Osteocyte (in vitro differentiated cells): ENCODE results near the gene SMIM22. TPM values are rescaled to one million over a fixed set of nuclear protein-coding genes. Genes with fewer than 3 reads are reported as not detected.

Experiments
- DNase-seq: peaks from one replicate; pipeline ENCODE4 v3.0.0; 2021; ENCODE audit warnings: mixed read lengths; ENCODE audit not compliant: unreplicated experiment; ENCODE audit errors: extremely low spot score
- H3K27ac Mint-ChIP-seq: one replicate; pipeline ENCODE4 v1.8.0; 2021; ENCODE audit warnings: mild to moderate bottlenecking, mixed read lengths; ENCODE audit not compliant: unreplicated experiment
- H3K27me3 Mint-ChIP-seq: one replicate; pipeline ENCODE4 v1.8.0; 2021; ENCODE audit warnings: mixed read lengths; ENCODE audit not compliant: unreplicated experiment
- H3K36me3 Mint-ChIP-seq: one replicate; pipeline ENCODE4 v1.8.0; 2021; ENCODE audit warnings: mixed read lengths; ENCODE audit not compliant: unreplicated experiment
- H3K4me1 Mint-ChIP-seq: one replicate; pipeline ENCODE4 v1.8.0; 2021; ENCODE audit warnings: mixed read lengths; ENCODE audit not compliant: unreplicated experiment
- H3K4me3 Mint-ChIP-seq: one replicate; pipeline ENCODE4 v1.8.0; 2021; ENCODE audit warnings: mild to moderate bottlenecking, moderate library complexity, mixed read lengths; ENCODE audit not compliant: unreplicated experiment
- H3K9me3 Mint-ChIP-seq: one replicate; pipeline ENCODE4 v1.8.0; 2021; ENCODE audit warnings: mixed read lengths; ENCODE audit not compliant: unreplicated experiment
- CTCF ChIP-seq: fragments of 200-600 bp; sonication (generic); IDR thresholded peaks from 2 replicates; pipeline ENCODE4 v1.5.0; 2021; ENCODE audit warnings: antibody characterized with exemption, mild to moderate bottlenecking, moderate library complexity
- total RNA-seq: library from RNA; stranded (reverse); gene quantifications from 2 replicates; pipeline ENCODE4 v1.2.1, GENCODE V29; 2021

The SMIM22 gene
- total RNA-seq, 1 donor from 2014 or later, result not detected

- H3K36me3 Mint-ChIP-seq, result peaks cover 61% of the 10 kb centered on the region
- no peaks in the 10 kb centered on the region for H3K27me3 Mint-ChIP-seq
- no peak for DNase-seq
- H3K4me3 Mint-ChIP-seq, result no peak overlapping the region
- TF ChIP-seq CTCF, result no peak
- H3K9me3 Mint-ChIP-seq, result no peaks in the 10 kb centered on the region
- no peaks in the 10 kb centered on the region for H3K4me1 Mint-ChIP-seq
- H3K27ac Mint-ChIP-seq, result no peak overlapping the region
Measured at GRCh38 chr16:4826526-4826925, 31.4 kb downstream of the SMIM22 start.

DNA sequence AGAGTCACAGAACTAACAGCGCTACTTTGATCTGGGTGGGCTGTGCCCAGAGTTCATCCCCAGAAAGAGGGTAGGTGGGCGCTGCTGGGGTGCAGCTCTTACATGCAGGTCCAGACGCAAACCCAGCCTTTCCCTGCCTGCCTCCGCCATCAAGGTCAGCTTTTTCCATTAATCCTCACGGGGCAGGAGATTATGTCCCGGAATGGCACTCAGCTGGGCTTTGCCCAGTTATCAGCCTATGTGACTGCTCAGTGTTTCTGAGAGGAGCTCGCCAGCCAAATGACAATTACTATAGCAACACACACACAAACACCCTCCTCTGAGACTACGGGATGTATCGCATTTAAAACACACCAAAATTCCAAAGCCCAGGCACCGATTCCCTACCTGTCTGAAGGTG, 31.8 kb downstream of the SMIM22 start:
- peaks cover 63% of the 10 kb centered on the region for H3K36me3 Mint-ChIP-seq
- no peaks in the 10 kb centered on the region for H3K9me3 Mint-ChIP-seq
- no peak overlapping the region for H3K27ac Mint-ChIP-seq
- no peaks in the 10 kb centered on the region for H3K4me1 Mint-ChIP-seq
- H3K27me3 Mint-ChIP-seq, result no peaks in the 10 kb centered on the region
- DNase-seq, result no peak
- no peak overlapping the region for H3K4me3 Mint-ChIP-seq
- no peak for TF ChIP-seq CTCF

DNA sequence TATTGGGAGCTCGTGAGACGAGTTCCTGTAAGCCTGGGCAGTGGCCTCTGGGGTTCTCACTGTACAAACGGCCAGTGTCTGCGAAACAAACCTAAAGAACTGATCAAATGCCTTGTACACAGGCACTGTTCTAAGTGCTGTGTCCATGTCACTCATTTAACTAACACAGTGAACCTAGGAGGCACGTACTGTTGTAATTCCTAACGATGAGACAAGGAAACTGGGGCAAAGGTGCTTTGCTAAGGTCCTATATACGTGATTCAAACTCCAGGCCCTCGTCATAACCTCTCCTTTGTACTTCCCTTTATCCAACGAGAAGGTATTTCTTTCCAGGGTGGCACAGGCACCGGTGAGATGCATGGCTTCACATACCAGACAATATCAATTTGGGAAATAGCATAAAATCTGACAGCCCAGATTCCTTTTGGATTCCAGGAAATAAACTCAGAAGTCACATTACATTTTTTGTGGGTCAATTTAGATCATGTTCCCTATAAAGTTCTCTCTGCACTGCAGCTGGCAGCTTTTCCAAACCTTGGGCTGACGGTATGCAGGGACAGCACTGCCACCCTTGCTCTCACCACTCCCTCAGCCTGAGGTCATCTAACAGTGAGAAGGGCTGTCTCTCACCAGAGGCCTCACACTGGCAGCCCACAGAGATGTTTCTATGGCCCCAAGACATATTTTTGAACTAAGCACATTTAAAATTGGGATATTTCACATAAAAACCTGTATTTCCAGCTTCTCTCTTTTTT, 33.6 kb downstream of the SMIM22 start:
- DNase-seq, result no peak
- Mint-ChIP-seq H3K27me3 (no peaks in the 10 kb centered on the region), H3K9me3 (no peaks in the 10 kb centered on the region), H3K27ac (no peak overlapping the region), H3K4me3 (no peak overlapping the region), H3K4me1 (no peaks in the 10 kb centered on the region), H3K36me3 (peaks cover 67% of the 10 kb centered on the region)
- TF ChIP-seq CTCF, result no peak

- Mint-ChIP-seq H3K9me3 (no peaks in the 10 kb centered on the region), H3K36me3 (peaks cover 57% of the 10 kb centered on the region), H3K27ac (no peak overlapping the region), H3K27me3 (no peaks in the 10 kb centered on the region), H3K4me1 (no peaks in the 10 kb centered on the region), H3K4me3 (no peak overlapping the region)
- DNase-seq, result no peak
- TF ChIP-seq CTCF, result no peak
Measured at GRCh38 chr16:4830408-4830807, 35.2 kb downstream of the SMIM22 start.

DNA sequence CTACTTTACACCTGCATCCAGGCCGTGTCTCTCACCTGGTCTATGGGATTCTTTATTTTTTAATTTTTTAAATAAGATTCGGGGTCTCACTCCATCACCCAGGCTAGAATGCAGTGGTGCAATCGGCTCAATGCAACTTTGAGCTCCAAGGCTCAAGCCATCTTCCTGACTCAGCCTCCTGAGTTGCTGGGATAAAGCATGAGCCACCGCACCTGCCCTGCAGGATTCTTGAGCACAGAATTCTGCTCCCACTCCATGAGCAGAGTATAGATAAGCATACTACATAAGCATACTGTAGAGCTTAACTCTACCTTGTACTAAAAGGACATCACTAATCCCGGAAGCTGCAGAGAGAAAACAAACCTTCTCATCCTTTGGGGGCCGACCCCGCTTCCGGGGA, 36.4 kb downstream of the SMIM22 start:
- no peak for TF ChIP-seq CTCF
- DNase-seq, result no peak

More for the DNA sequence above, 36.4 kb downstream of the SMIM22 start:
- no peak overlapping the region for H3K4me3 Mint-ChIP-seq
- no peaks in the 10 kb centered on the region for H3K27me3 Mint-ChIP-seq
- H3K9me3 Mint-ChIP-seq, result no peaks in the 10 kb centered on the region
- H3K27ac Mint-ChIP-seq, result no peak overlapping the region
- peaks cover 51% of the 10 kb centered on the region for H3K36me3 Mint-ChIP-seq
- H3K4me1 Mint-ChIP-seq, result no peaks in the 10 kb centered on the region
